Fibroblast of skin of back (primary cell): ENCODE data around the gene BMPER.

Experiments used
- DNase-seq: peaks from one replicate; pipeline ENCODE4 v3.0.0-alpha.2; 2013

The BMPER gene

DNA sequence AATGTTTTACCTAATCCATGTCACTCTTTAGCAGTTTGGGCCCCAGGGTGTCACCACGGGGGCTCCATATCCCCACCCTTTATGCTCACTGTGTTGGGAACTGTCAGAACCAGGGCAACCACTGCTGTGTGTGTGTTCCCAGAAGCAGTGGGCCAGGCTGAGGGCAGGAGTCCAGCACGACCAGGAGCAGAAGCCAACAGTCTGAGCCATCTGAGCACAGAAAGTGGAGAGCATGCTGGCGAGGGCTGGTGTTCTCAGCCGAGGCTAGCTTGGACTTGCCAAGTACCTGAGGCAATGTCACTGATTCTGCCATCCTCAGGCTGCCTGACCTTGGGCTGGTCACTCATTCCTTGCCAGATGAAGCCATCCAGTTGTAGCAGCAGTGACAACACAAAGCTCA lies 285.0 kb downstream of the BMPER start:
- DNase-seq = no peak

DNA sequence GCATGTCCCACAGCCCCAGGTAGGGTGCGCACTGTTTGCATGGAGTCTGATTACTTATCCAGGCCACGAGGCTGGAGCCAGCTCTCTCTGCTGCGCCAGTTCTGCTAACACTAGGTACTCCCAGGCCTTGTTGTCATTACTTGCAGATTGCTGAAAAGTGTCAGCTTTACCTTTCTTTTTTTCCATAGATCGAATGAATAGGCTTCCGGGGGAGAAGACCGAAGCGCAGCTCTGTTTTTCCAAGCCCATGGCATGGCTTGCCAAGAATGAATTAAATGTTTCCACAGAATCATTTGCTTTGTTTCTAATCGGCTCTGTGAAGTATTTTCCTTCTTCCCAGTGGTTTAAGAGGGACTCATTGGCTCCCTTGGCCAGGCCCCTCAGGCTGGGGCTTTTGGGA lies 285.8 kb downstream of the BMPER start:
- DNase-seq = no peak

DNA sequence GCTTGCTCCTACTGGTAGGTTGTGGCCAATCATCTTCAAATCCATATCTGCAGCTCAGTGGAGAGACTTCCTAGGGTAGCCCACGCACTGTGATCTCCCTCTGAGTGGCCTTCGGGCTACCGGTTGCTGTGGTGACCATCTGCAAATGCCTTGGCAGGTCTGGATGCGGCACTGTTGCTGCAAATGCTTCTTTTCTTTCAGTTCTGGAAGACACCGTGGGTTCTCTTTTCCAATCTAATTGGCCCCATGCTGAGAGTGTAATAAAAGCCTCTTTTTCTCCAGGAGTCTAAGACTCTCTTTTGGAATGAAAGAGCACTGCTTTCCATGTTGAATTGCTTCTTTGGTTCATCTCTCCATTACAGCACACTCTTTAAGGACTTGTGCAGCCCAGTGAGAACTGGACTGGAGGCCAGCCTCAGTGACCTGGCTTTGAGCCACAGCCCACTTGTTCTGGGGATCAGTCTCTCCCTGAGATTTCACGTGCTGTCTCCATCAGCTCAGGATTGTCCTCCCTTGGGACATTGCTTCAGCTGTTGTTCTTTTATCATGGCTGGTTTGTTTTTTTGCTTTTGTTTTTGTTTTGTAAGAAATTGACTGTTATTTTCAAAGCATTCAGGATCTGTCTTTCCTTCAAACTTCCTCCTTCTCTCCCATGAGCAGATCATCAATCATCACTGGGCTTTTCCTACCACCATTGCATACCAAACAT lies 286.6 kb downstream of the BMPER start:
- DNase-seq = no peak

DNA sequence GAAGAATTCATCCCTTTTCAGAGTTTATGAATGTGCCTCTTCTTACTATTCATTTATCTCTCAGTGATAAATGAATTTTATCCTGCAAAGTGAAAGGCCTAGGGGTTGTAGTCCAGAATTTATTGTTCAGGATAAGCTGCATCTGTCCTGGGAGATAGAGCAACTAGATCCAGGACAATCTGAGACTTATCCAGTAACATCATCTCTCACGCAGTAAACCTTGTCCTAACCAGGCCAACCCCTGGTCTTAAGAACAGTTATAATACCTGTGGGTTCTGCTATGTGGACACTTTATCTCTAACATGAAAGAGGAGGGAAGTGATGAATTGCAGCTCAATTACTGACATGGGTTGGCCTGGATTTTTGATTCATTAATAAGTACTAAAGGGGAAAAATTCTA lies 287.6 kb downstream of the BMPER start:
- DNase-seq = no peak

DNA sequence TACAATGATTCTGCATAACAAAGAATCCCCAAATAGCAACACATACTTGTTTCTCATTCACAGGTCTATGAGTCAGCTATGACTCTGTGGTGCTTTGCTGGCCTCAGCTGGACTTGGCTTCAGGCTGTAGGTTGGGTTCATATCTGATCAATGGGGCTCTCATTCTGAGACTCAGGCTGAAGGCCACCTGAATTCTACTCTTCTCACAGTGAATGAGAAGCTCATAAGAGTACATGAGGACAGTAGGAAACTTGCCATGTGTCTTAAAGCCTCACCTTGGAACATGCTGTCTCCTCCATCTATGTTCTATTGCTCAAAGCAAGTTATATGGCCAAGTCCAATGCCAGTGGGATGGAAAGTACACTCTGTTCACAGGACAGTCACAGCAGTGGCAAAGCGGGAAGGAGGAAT lies 292.9 kb downstream of the BMPER start:
- DNase-seq = no peak
